Loucy (cell line): ENCODE data around the gene TNRC6C.

Source experiments
- EZH2phosphoT487 ChIP-seq: fragments of 200-600 bp; IDR thresholded peaks from 2 replicates; pipeline ENCODE4 v1.6.1; 2018; ENCODE audit warnings: antibody characterized with exemption, mild to moderate bottlenecking, moderate library complexity, borderline replicate concordance
- TF ChIP-seq, protein P1 (sequence below): fragments of 200-600 bp; sonication (generic); conservative IDR thresholded peaks from 2 replicates; pipeline ENCODE4 v1.5.1; 2014; ENCODE audit warnings: mild to moderate bottlenecking, antibody characterized with exemption, low read length

DNA sequence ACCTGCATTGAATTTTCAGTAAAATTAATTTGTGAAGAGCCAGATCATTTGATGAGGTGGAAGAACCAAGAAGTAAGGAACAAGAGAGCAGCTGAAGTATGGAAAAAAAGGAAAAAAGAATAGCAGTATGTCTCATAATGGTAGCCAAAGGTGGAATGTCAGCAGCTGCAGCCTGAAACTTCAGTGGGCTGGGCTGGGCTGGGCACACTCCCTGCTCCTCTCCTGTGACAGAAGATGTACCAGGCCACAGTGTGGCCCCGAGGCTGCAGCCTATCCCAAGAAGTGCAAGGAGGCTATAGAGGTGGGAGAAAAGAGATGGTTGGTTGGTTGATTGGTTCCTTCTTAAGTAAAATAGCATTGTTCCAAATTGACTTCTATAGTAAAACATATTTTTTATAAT, 84.5 kb downstream of the TNRC6C start:
- TF ChIP-seq, protein P1, sequence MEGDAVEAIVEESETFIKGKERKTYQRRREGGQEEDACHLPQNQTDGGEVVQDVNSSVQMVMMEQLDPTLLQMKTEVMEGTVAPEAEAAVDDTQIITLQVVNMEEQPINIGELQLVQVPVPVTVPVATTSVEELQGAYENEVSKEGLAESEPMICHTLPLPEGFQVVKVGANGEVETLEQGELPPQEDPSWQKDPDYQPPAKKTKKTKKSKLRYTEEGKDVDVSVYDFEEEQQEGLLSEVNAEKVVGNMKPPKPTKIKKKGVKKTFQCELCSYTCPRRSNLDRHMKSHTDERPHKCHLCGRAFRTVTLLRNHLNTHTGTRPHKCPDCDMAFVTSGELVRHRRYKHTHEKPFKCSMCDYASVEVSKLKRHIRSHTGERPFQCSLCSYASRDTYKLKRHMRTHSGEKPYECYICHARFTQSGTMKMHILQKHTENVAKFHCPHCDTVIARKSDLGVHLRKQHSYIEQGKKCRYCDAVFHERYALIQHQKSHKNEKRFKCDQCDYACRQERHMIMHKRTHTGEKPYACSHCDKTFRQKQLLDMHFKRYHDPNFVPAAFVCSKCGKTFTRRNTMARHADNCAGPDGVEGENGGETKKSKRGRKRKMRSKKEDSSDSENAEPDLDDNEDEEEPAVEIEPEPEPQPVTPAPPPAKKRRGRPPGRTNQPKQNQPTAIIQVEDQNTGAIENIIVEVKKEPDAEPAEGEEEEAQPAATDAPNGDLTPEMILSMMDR = no peak
- no peak for TF ChIP-seq EZH2phosphoT487
